ENCODE measurements around the gene OOSP2.
"Not testable (repeated sequence)": the region's sequence is repeated elsewhere in the genome, so short reads cannot be mapped to it uniquely, and the experiment has no call there.

Gene OOSP2

DNA sequence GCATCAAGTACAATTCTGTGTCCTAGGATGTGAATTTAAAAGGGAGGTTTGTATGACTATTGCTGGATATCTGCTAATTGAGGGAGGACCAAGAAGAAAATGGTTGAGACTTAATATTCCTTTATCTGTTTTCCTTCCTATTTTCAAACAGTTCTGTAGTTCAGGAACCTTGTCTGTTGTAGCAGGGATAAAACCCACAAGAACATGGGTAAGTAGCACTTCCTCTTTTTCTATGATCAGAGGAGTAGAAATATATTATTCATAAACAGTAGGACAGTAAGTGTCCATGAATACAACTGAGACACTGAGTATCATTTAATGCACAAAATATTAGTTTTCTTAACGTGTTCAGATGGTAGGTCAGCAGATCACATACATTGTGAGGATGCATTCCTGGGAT, 23.9 kb downstream of the OOSP2 start:
- Histone ChIP-seq H2BK5ac (ENCODE audit: low read depth, low read length, poor library complexity) (no peak overlapping the region), H3K79me2 (ENCODE audit: control insufficient read depth, insufficient read depth, low read length, poor library complexity) (no peaks in the 10 kb centered on the region), H3K36me3 (ENCODE audit: control insufficient read depth in 1 of 2, insufficient read depth in 2 of 2, low read length in 2 of 2) (no peaks in the 10 kb centered on the region), H4K12ac (ENCODE audit: low read depth, low read length) (no peak overlapping the region), H4K8ac (ENCODE audit: low read depth, low read length) (no peak overlapping the region), H2BK120ac (ENCODE audit: insufficient read depth, low read length, poor library complexity) (no peak overlapping the region), H2AK5ac (ENCODE audit: low read length) (no peak overlapping the region), H3K14ac (ENCODE audit: low read length) (no peak overlapping the region), H4K91ac (ENCODE audit: low read depth, low read length) (no peak overlapping the region), H3K27ac (ENCODE audit: low read depth, low read length) (no peak overlapping the region), H3K18ac (ENCODE audit: low read length) (no peak overlapping the region), H3K9me3 (ENCODE audit: insufficient read depth, low read depth, low read length) (no peaks in the 10 kb centered on the region), H3K9ac (ENCODE audit: low read length) (no peak overlapping the region), H3K4me2 (ENCODE audit: low read length) (no peak overlapping the region), H2BK12ac (ENCODE audit: low read length) (no peak overlapping the region), H3K23ac (ENCODE audit: low read length) (no peak overlapping the region), H3K4me3 (ENCODE audit: low read depth, low read length) (no peak overlapping the region), H3K4me1 (ENCODE audit: control insufficient read depth in 1 of 2, insufficient read depth in 2 of 2, low read length in 2 of 2) (no peaks in the 10 kb centered on the region), H3K27me3 (ENCODE audit: insufficient read depth, low read length) (no peaks in the 10 kb centered on the region), H3K79me1 (ENCODE audit: low read length) (no peaks in the 10 kb centered on the region), H3K4ac (ENCODE audit: low read depth, low read length) (no peak overlapping the region), H2AFZ (ENCODE audit: insufficient read depth, low read length, poor library complexity) (no peak overlapping the region)
- no peak for DNase-seq
- no CpG with 5 or more reads among the region's 1 CpG for WGBS (ENCODE audit: extremely low coverage, insufficient coverage, insufficient read length)

DNA sequence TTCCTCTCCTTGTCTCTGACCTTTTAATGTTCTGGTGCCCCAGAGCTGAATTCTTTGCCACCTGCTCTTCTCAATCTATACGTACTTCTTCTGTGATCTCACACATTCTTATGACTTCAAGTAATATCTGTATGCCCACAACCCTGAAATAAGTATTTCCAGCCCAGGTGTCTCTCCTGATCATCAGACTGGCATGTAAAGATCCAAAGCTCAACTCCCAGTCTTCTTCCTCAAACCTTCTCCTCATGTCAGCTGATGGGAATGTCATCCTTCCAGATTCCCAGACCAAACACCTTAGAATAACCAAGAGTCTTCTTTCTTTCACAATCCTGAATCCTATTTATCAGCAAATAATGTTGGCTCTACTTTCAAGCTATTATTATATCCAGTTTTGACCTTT, 25.6 kb downstream of the OOSP2 start:
- H3K4me3 ChIP-seq (ENCODE audit: low read depth, low read length) = no peak overlapping the region
- peak; percentile 78 to 90 for DNase-seq
- no peaks in the 10 kb centered on the region for H3K79me1 ChIP-seq (ENCODE audit: low read length)
- H3K27me3 ChIP-seq (ENCODE audit: insufficient read depth, low read length) = no peaks in the 10 kb centered on the region
- no peaks in the 10 kb centered on the region for H3K4me1 ChIP-seq (ENCODE audit: control insufficient read depth in 1 of 2, insufficient read depth in 2 of 2, low read length in 2 of 2)
- H3K4ac ChIP-seq (ENCODE audit: low read depth, low read length) = no peak overlapping the region
- H2AK5ac ChIP-seq (ENCODE audit: low read length) = no peak overlapping the region
- no peak overlapping the region for H4K8ac ChIP-seq (ENCODE audit: low read depth, low read length)
- no peak overlapping the region for H4K91ac ChIP-seq (ENCODE audit: low read depth, low read length)
- H3K18ac ChIP-seq (ENCODE audit: low read length) = no peak overlapping the region
- no peak overlapping the region for H3K14ac ChIP-seq (ENCODE audit: low read length)
- no peak overlapping the region for H2BK12ac ChIP-seq (ENCODE audit: low read length)
- H2BK5ac ChIP-seq (ENCODE audit: low read depth, low read length, poor library complexity) = no peak overlapping the region
- no peaks in the 10 kb centered on the region for H3K9me3 ChIP-seq (ENCODE audit: insufficient read depth, low read depth, low read length)
- no peak overlapping the region for H2BK120ac ChIP-seq (ENCODE audit: insufficient read depth, low read length, poor library complexity)
- no peak overlapping the region for H4K12ac ChIP-seq (ENCODE audit: low read depth, low read length)
- no peak overlapping the region for H3K23ac ChIP-seq (ENCODE audit: low read length)
- H3K4me2 ChIP-seq (ENCODE audit: low read length) = no peak overlapping the region
- H3K9ac ChIP-seq (ENCODE audit: low read length) = no peak overlapping the region
- no peak overlapping the region for H2AFZ ChIP-seq (ENCODE audit: insufficient read depth, low read length, poor library complexity)
- H3K36me3 ChIP-seq (ENCODE audit: control insufficient read depth in 1 of 2, insufficient read depth in 2 of 2, low read length in 2 of 2) = no peaks in the 10 kb centered on the region
- no CpG with 5 or more reads among the region's 1 CpG for WGBS (ENCODE audit: extremely low coverage, insufficient coverage, insufficient read length)
- H3K79me2 ChIP-seq (ENCODE audit: control insufficient read depth, insufficient read depth, low read length, poor library complexity) = no peaks in the 10 kb centered on the region
- no peak overlapping the region for H3K27ac ChIP-seq (ENCODE audit: low read depth, low read length)

DNA sequence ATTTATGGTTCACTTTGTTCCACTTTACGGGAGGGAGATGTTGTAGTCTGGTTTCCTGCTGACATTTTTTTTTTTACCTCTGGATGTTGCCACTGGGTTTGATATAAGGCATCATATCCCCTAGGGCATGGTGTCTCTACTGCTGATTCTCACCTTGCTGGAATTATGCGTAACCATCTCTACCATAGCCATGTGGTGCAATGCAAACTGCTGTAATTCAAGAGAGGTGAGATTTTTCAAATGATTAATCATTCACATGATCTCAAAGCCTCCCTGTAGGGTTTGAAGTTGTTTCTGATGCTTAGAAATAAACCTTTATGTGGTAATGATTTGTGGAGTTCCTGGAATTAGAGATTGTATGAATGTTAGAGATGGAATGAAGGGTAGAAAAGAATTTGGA, 29.2 kb downstream of the OOSP2 start:
- H3K27ac ChIP-seq (ENCODE audit: low read depth, low read length) = no peak overlapping the region
- no peak overlapping the region for H4K8ac ChIP-seq (ENCODE audit: low read depth, low read length)
- H2AFZ ChIP-seq (ENCODE audit: insufficient read depth, low read length, poor library complexity) = no peak overlapping the region
- no peak overlapping the region for H3K4ac ChIP-seq (ENCODE audit: low read depth, low read length)
- no peak overlapping the region for H3K9ac ChIP-seq (ENCODE audit: low read length)
- no peaks in the 10 kb centered on the region for H3K9me3 ChIP-seq (ENCODE audit: insufficient read depth, low read depth, low read length)
- no CpG with 5 or more reads among the region's 2 CpGs for WGBS (ENCODE audit: extremely low coverage, insufficient coverage, insufficient read length)
- H3K36me3 ChIP-seq (ENCODE audit: control insufficient read depth in 1 of 2, insufficient read depth in 2 of 2, low read length in 2 of 2) = peaks cover 0 to 2% of the 10 kb centered on the region in 2 experiments
- no peak overlapping the region for H2AK5ac ChIP-seq (ENCODE audit: low read length)
- H3K4me3 ChIP-seq (ENCODE audit: low read depth, low read length) = no peak overlapping the region
- H3K4me1 ChIP-seq (ENCODE audit: control insufficient read depth in 1 of 2, insufficient read depth in 2 of 2, low read length in 2 of 2) = no peaks in the 10 kb centered on the region
- H3K14ac ChIP-seq (ENCODE audit: low read length) = no peak overlapping the region
- H3K27me3 ChIP-seq (ENCODE audit: insufficient read depth, low read length) = no peaks in the 10 kb centered on the region
- H3K79me2 ChIP-seq (ENCODE audit: control insufficient read depth, insufficient read depth, low read length, poor library complexity) = no peaks in the 10 kb centered on the region
- H2BK5ac ChIP-seq (ENCODE audit: low read depth, low read length, poor library complexity) = no peak overlapping the region
- no peak overlapping the region for H3K18ac ChIP-seq (ENCODE audit: low read length)
- H2BK12ac ChIP-seq (ENCODE audit: low read length) = no peak overlapping the region
- H2BK120ac ChIP-seq (ENCODE audit: insufficient read depth, low read length, poor library complexity) = no peak overlapping the region
- peak; percentile 68 to 89 for DNase-seq
- H4K91ac ChIP-seq (ENCODE audit: low read depth, low read length) = no peak overlapping the region
- no peaks in the 10 kb centered on the region for H3K79me1 ChIP-seq (ENCODE audit: low read length)
- H3K4me2 ChIP-seq (ENCODE audit: low read length) = no peak overlapping the region
- H4K12ac ChIP-seq (ENCODE audit: low read depth, low read length) = no peak overlapping the region
- no peak overlapping the region for H3K23ac ChIP-seq (ENCODE audit: low read length)

DNA sequence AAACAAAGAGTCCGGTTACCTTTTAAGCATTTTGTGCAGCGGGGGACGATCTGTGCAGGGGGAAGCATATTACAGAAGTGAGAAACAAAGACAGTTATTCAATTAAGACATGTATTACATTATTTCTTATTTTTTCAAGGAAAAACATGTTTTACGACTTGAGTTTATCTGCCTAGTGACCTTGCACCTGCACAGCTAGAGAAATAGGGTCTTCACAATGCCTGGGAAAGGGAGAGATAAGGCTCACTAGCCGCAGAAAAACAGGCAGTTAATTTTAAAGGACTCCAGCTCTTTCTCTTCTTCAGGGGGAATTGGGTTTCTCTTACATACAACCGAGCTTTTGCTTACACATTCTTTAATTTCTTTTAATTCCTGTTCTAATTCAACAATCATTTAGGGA, 31.4 kb downstream of the OOSP2 start:
- not testable (repeated sequence) for H3K18ac ChIP-seq (ENCODE audit: low read length)
- no CpG with 5 or more reads among the region's 6 CpGs for WGBS (ENCODE audit: extremely low coverage, insufficient coverage, insufficient read length)

More for the DNA sequence above, 31.4 kb downstream of the OOSP2 start:
- not testable (repeated sequence) for H3K79me2 ChIP-seq (ENCODE audit: control insufficient read depth, insufficient read depth, low read length, poor library complexity); H3K9me3 ChIP-seq (ENCODE audit: insufficient read depth, low read depth, low read length); H3K36me3 ChIP-seq (ENCODE audit: control insufficient read depth in 1 of 2, insufficient read depth in 2 of 2, low read length in 2 of 2); H2AFZ ChIP-seq (ENCODE audit: insufficient read depth, low read length, poor library complexity); H4K8ac ChIP-seq (ENCODE audit: low read depth, low read length); H3K4me1 ChIP-seq (ENCODE audit: control insufficient read depth in 1 of 2, insufficient read depth in 2 of 2, low read length in 2 of 2); H3K4ac ChIP-seq (ENCODE audit: low read depth, low read length); H2BK120ac ChIP-seq (ENCODE audit: insufficient read depth, low read length, poor library complexity); H3K4me3 ChIP-seq (ENCODE audit: low read depth, low read length); H4K12ac ChIP-seq (ENCODE audit: low read depth, low read length); DNase-seq; H2AK5ac ChIP-seq (ENCODE audit: low read length); H3K9ac ChIP-seq (ENCODE audit: low read length); H3K23ac ChIP-seq (ENCODE audit: low read length); H2BK5ac ChIP-seq (ENCODE audit: low read depth, low read length, poor library complexity); H3K14ac ChIP-seq (ENCODE audit: low read length); H3K27me3 ChIP-seq (ENCODE audit: insufficient read depth, low read length); H3K79me1 ChIP-seq (ENCODE audit: low read length); H4K91ac ChIP-seq (ENCODE audit: low read depth, low read length); H3K27ac ChIP-seq (ENCODE audit: low read depth, low read length); H2BK12ac ChIP-seq (ENCODE audit: low read length); H3K4me2 ChIP-seq (ENCODE audit: low read length)

All from trophoblast cell (in vitro differentiated cells and primary cell).